HCT116 (cell line): ENCODE data around the gene PPP1R36. TPM values are rescaled to one million over a fixed set of nuclear protein-coding genes. Genes with fewer than 3 reads are reported as not detected.
"Not testable (repeated sequence)": the region's sequence is repeated elsewhere in the genome, so short reads cannot be mapped to it uniquely, and the experiment has no call there.

Experiments used
- ATAC-seq: fragments of 200-7000 bp; cut with Tn5 transposase; 2 replicates; pipeline ENCODE4 v1.9.1; 2020; ENCODE audit warnings: mild to moderate bottlenecking, moderate library complexity
- BruUV-seq: library from RNA; stranded (reverse); fragments of 400-500 nt; replicated peaks from 2 replicates; lab custom pipeline; 2021; lab: Mats Ljungman, UMichigan
- CTCF ChIA-PET: fragments of 300-600 bp; sonication (Branson Sonifier 250); formaldehyde crosslinking; loops from one replicate; lab custom pipeline; 2021; ENCODE audit warnings: antibody characterized with exemption; lab: Charles Lee
- POLR2A ChIA-PET: fragments of 300-600, 350-600 bp; sonication (Branson Sonifier 250); formaldehyde crosslinking; loops from one replicate; lab custom pipeline; 2021; ENCODE audit warnings: antibody characterized with exemption; lab: Charles Lee
- RAD21 ChIA-PET, 2 experiments: fragments of 300-600 bp; sonication (Branson Sonifier 250); formaldehyde crosslinking; loops; one replicate each; lab custom pipeline; 2023; ENCODE audit warnings: low total read pairs in 2 of 2; ENCODE audit not compliant: uncharacterized antibody in 2 of 2, unreplicated experiment in 2 of 2, low non-redundant PET in 1 of 2; lab: Charles Lee
- DNase-seq: peaks from one replicate; pipeline ENCODE4 v3.0.0-alpha.2; 2010; ENCODE audit warnings: low read depth, low spot score
- H2AFZ ChIP-seq: fragments of 200-600 bp; shearing (Covaris generic), sonication (generic); 2 replicates; pipeline ENCODE4 v1.6.1; 2017; ENCODE audit warnings: low read depth, mixed run types, mixed read lengths, antibody characterized with exemption, low read length; ENCODE audit not compliant: poor library complexity, severe bottlenecking
- H3K27ac ChIP-seq: 2 replicates; pipeline ENCODE4 v1.5.1; 2012; ENCODE audit warnings: low read depth, low read length
- H3K27me3 ChIP-seq: fragments of 200-600 bp; sonication (generic); 2 replicates; pipeline ENCODE4 v1.6.1; 2016; ENCODE audit warnings: mixed run types, low read length, mixed read lengths; ENCODE audit not compliant: insufficient read depth
- H3K36me3 ChIP-seq, 2 experiments: fragments of 200-500 bp in 1 of 2; fragments of 200-600 bp in 1 of 2; sonication (Bioruptor generic) in 1 of 2; sonication (generic) in 1 of 2; 2 replicates each; pipeline versions ENCODE4 v1.5.1 to v1.6.1; 2014 to 2016; ENCODE audit warnings: low read length in 2 of 2, inconsistent platforms in 1 of 2, mixed read lengths in 1 of 2, mixed run types in 1 of 2; ENCODE audit not compliant: insufficient read depth in 2 of 2, control insufficient read depth in 1 of 2
- H3K4me1 ChIP-seq, 2 experiments: fragments of 200-600 bp in 1 of 2; sonication (generic) in 1 of 2; 2 replicates each; pipeline versions ENCODE4 v1.5.1 to v1.6.1; 2012 to 2017; ENCODE audit warnings: low read length in 2 of 2, inconsistent platforms in 1 of 2, mild to moderate bottlenecking in 1 of 2, mixed read lengths in 1 of 2, mixed run types in 1 of 2, moderate library complexity in 1 of 2; ENCODE audit not compliant: insufficient read depth in 2 of 2, control insufficient read depth in 1 of 2
- H3K4me2 ChIP-seq: fragments of 200-600 bp; sonication (generic); 2 replicates; pipeline ENCODE4 v1.6.1; 2017; ENCODE audit warnings: mixed run types, low read length, mixed read lengths
- H3K4me3 ChIP-seq, 2 experiments: fragments of 200-600 bp in 1 of 2; sonication (generic) in 1 of 2; replicated peaks in 1 of 2; 2 replicates each; pipeline ENCODE4 v1.5.1; 2011 to 2016; ENCODE audit warnings: low read length in 2 of 2, control low read depth in 1 of 2, low read depth in 1 of 2, mild to moderate bottlenecking in 1 of 2, mixed read lengths in 1 of 2, mixed run types in 1 of 2
- H3K79me2 ChIP-seq: fragments of 200-600 bp; sonication (generic); 2 replicates; pipeline ENCODE4 v1.6.1; 2017; ENCODE audit warnings: mild to moderate bottlenecking, mixed run types, low read length, moderate library complexity, mixed read lengths; ENCODE audit not compliant: insufficient read depth
- H3K9ac ChIP-seq: fragments of 200-600 bp; sonication (generic); 2 replicates; pipeline ENCODE4 v1.6.1; 2016; ENCODE audit warnings: low read length, mixed read lengths
- H3K9me2 ChIP-seq: fragments of 200-600 bp; sonication (generic), shearing (Covaris generic); 2 replicates; pipeline ENCODE4 v1.6.1; 2017; ENCODE audit warnings: mixed run types, mild to moderate bottlenecking, moderate library complexity; ENCODE audit not compliant: insufficient read depth
- H3K9me3 ChIP-seq, 2 experiments: fragments of 200-500 bp in 1 of 2; fragments of 200-600 bp in 1 of 2; sonication (Bioruptor generic) in 1 of 2; sonication (generic) in 1 of 2; 2 replicates each; pipeline ENCODE4 v1.6.1; 2014 to 2017; ENCODE audit warnings: low read length in 2 of 2, mixed read lengths in 2 of 2, inconsistent platforms in 1 of 2, low read depth in 1 of 2, mild to moderate bottlenecking in 1 of 2, mixed run types in 1 of 2, moderate library complexity in 1 of 2; ENCODE audit not compliant: control insufficient read depth in 1 of 2, insufficient read depth in 1 of 2
- H4K20me1 ChIP-seq: fragments of 200-600 bp; sonication (generic), shearing (Covaris generic); 2 replicates; pipeline ENCODE4 v1.6.1; 2017; ENCODE audit warnings: mixed run types, mild to moderate bottlenecking, moderate library complexity; ENCODE audit not compliant: insufficient read depth
- CEBPB ChIP-seq: IDR thresholded peaks from 2 replicates; pipeline ENCODE4 v1.6.1; 2012; ENCODE audit warnings: low read depth
- ZBTB33 ChIP-seq: IDR thresholded peaks from 2 replicates; pipeline ENCODE4 v1.6.1; 2011; ENCODE audit warnings: mild to moderate bottlenecking, low read length, moderate library complexity; ENCODE audit not compliant: insufficient replicate concordance; ENCODE audit errors: extremely low read depth
- intact Hi-C: fragments of 100-400 bp; cut with micrococcal nuclease; formaldehyde crosslinking; loops from 2 replicates; pipeline ENCODE4 v1.10.0; 2022
- total RNA-seq: library from RNA; stranded (reverse); gene quantifications from one replicate; pipeline ENCODE4 v1.2.1, GENCODE V29; 2021; ENCODE audit not compliant: unreplicated experiment

PPP1R36 gene
- total RNA-seq, 1 experiment from 2014 or later: 0.47 TPM

- Histone ChIP-seq H2AFZ (no peak overlapping the region), H4K20me1 (no peaks in the 10 kb centered on the region), H3K4me2 (no peak overlapping the region), H3K27me3 (no peaks in the 10 kb centered on the region), H3K9me3 (no peaks in the 10 kb centered on the region), H3K79me2 (no peaks in the 10 kb centered on the region), H3K27ac (no peak overlapping the region), H3K4me1 (no peaks in the 10 kb centered on the region), H3K36me3 (no peaks in the 10 kb centered on the region), H3K9me2 (no peaks in the 10 kb centered on the region), H3K4me3 (no peak overlapping the region), H3K9ac (no peak overlapping the region)
- ChIA-PET RAD21 (no interaction called here), POLR2A (no interaction called here), CTCF (interaction anchor here (1.1 kb wide), 1 partner anchor 81 kb away, joined by 3 read pairs; no protein-coding TSS in a partner anchor)
- no peak for DNase-seq
- ATAC-seq: no peak
- no TSS peak for BruUV-seq
- intact Hi-C loops: no loop called here
- TF ChIP-seq ZBTB33 (no peak), CEBPB (0 out of 2 replicates have a peak, but pooled peaks have one; percentile 34)
These were observed 6.8 kb downstream of the PPP1R36 start for GRCh38 chr14:64556526-64556925.

GRCh38 chr14:64558216-64558615 lies 8.5 kb downstream of the PPP1R36 start:
- ATAC-seq, H2AFZ ChIP-seq, BruUV-seq, H3K4me1 ChIP-seq, H3K36me3 ChIP-seq, H3K4me3 ChIP-seq, H3K27me3 ChIP-seq, DNase-seq, H4K20me1 ChIP-seq, intact Hi-C loops, H3K4me2 ChIP-seq, H3K79me2 ChIP-seq, H3K9me3 ChIP-seq, H3K9me2 ChIP-seq, RAD21 ChIA-PET, H3K27ac ChIP-seq, CTCF ChIA-PET, H3K9ac ChIP-seq: not testable (repeated sequence)
- POLR2A ChIA-PET: interaction anchor here (0.6 kb wide), 1 partner anchor 15 kb away, joined by 3 read pairs; no protein-coding TSS in a partner anchor
